MM.1S (cell line): ENCODE data around the gene AKR7A3.
"Not testable (repeated sequence)": the region's sequence is repeated elsewhere in the genome, so short reads cannot be mapped to it uniquely, and the experiment has no call there.

Source experiments
- EZH2phosphoT487 ChIP-seq: fragments of 300-600 bp; sonication (generic); IDR thresholded peaks from 2 replicates; pipeline ENCODE4 v1.6.1; 2018; ENCODE audit warnings: antibody characterized with exemption, low read length
- TF ChIP-seq, protein P1 (sequence below): fragments of 300-600 bp; sonication (generic); IDR thresholded peaks from 2 replicates; pipeline ENCODE4 v1.5.1; 2016; ENCODE audit warnings: antibody characterized with exemption, low read length, mixed read lengths

DNA sequence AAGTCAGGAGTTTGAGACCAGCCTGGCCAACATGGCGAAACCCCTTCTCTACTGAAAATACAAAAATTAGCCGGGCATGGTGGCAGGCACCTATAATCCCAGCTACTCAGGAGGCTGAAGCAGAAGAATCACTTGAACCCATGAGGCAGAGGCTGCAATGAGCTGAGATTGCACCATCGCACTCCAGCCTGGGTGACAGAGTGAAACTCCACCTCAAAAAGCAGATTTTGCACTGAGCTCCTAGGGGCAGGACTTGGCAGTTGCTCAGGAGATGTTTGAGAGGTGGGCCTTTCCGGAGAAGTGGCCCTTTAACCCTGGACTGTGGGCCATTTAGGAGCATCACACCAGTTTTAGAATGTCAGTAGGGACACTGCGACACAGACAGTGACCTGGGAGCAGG is 32.3 kb downstream of the AKR7A3 start:
- TF ChIP-seq EZH2phosphoT487 = not testable (repeated sequence)
- TF ChIP-seq, protein P1, sequence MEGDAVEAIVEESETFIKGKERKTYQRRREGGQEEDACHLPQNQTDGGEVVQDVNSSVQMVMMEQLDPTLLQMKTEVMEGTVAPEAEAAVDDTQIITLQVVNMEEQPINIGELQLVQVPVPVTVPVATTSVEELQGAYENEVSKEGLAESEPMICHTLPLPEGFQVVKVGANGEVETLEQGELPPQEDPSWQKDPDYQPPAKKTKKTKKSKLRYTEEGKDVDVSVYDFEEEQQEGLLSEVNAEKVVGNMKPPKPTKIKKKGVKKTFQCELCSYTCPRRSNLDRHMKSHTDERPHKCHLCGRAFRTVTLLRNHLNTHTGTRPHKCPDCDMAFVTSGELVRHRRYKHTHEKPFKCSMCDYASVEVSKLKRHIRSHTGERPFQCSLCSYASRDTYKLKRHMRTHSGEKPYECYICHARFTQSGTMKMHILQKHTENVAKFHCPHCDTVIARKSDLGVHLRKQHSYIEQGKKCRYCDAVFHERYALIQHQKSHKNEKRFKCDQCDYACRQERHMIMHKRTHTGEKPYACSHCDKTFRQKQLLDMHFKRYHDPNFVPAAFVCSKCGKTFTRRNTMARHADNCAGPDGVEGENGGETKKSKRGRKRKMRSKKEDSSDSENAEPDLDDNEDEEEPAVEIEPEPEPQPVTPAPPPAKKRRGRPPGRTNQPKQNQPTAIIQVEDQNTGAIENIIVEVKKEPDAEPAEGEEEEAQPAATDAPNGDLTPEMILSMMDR = not testable (repeated sequence)
